MCF 10A (cell line): ENCODE data around the gene M1AP. TPM values are rescaled to one million over a fixed set of nuclear protein-coding genes. Genes with fewer than 3 reads are reported as not detected.

Experiments
- BruUV-seq: library from RNA; stranded (reverse); fragments of 400-500 nt; replicated peaks from 2 replicates; lab custom pipeline; 2021; lab: Mats Ljungman, UMichigan
- CTCF ChIA-PET: fragments of 300-600 bp; sonication (Branson Sonifier 250); formaldehyde crosslinking; extraction: SDS; loops from one replicate; lab custom pipeline; 2021; ENCODE audit warnings: antibody characterized with exemption, inconsistent platforms; lab: Yijun Ruan, JAX
- POLR2A ChIA-PET: fragments of 300-600, 350-650 bp; sonication (Branson Sonifier 250); formaldehyde crosslinking; extraction: SDS; loops from one replicate; lab custom pipeline; 2020; ENCODE audit warnings: antibody characterized with exemption, inconsistent platforms; lab: Yijun Ruan, JAX
- DNase-seq: peaks from one replicate; pipeline ENCODE4 v3.0.0-alpha.2; 2018; ENCODE audit not compliant: unreplicated experiment
- H3K27ac Mint-ChIP-seq: one replicate; pipeline ENCODE4 v1.8.0; 2022; ENCODE audit warnings: mild to moderate bottlenecking, low read depth, mixed read lengths; ENCODE audit not compliant: unreplicated experiment
- H3K27me3 Mint-ChIP-seq: one replicate; pipeline ENCODE4 v1.8.0; 2022; ENCODE audit warnings: mixed read lengths; ENCODE audit not compliant: insufficient read depth, unreplicated experiment
- H3K36me3 Mint-ChIP-seq: one replicate; pipeline ENCODE4 v1.8.0; 2022; ENCODE audit warnings: mild to moderate bottlenecking, moderate library complexity, mixed read lengths; ENCODE audit not compliant: insufficient read depth, unreplicated experiment
- H3K4me1 Mint-ChIP-seq: one replicate; pipeline ENCODE4 v1.8.0; 2022; ENCODE audit warnings: mixed read lengths; ENCODE audit not compliant: insufficient read depth, unreplicated experiment
- H3K4me3 Mint-ChIP-seq: one replicate; pipeline ENCODE4 v1.8.0; 2022; ENCODE audit warnings: mild to moderate bottlenecking, moderate library complexity, mixed read lengths; ENCODE audit not compliant: unreplicated experiment
- H3K9me3 Mint-ChIP-seq: one replicate; pipeline ENCODE4 v1.8.0; 2022; ENCODE audit warnings: mixed read lengths; ENCODE audit not compliant: unreplicated experiment
- CTCF ChIP-seq: fragments of 200-600 bp; IDR thresholded peaks from one replicate; pipeline ENCODE4 v1.8.0; 2022; ENCODE audit warnings: antibody characterized with exemption, mild to moderate bottlenecking; ENCODE audit not compliant: unreplicated experiment
- intact Hi-C: fragments of 100-400 bp; cut with micrococcal nuclease; formaldehyde crosslinking; loops from 2 replicates; pipeline ENCODE4 v1.14.1; 2022
- total RNA-seq: library from RNA; stranded (reverse); gene quantifications from 2 replicates; pipeline ENCODE4 v1.2.3, GENCODE V29; 2022

Gene M1AP
- total RNA-seq, 1 experiment from 2014 or later: not detected

GRCh38 chr2:74671479-74671878 lies 23.3 kb upstream of the M1AP start:
- ChIA-PET POLR2A (no interaction called here), CTCF (interaction anchor here (1.6 kb wide), 1 partner anchor 204 kb away, joined by 3 read pairs; no protein-coding TSS in a partner anchor)
- H3K9me3 Mint-ChIP-seq: no peaks in the 10 kb centered on the region
- no peaks in the 10 kb centered on the region for H3K27me3 Mint-ChIP-seq
- no peak overlapping the region for H3K4me3 Mint-ChIP-seq
- no peak for TF ChIP-seq CTCF
- peak; percentile 55 for DNase-seq
- no TSS peak for BruUV-seq
- peaks cover 8% of the 10 kb centered on the region for H3K4me1 Mint-ChIP-seq
- intact Hi-C loops: no loop called here
- no peak overlapping the region for H3K27ac Mint-ChIP-seq
- no peaks in the 10 kb centered on the region for H3K36me3 Mint-ChIP-seq

GRCh38 chr2:74670263-74670662 lies 22.1 kb upstream of the M1AP start:
- Mint-ChIP-seq H3K4me1 (peaks cover 8% of the 10 kb centered on the region), H3K9me3 (no peaks in the 10 kb centered on the region), H3K27ac (no peak overlapping the region), H3K27me3 (no peaks in the 10 kb centered on the region), H3K36me3 (no peaks in the 10 kb centered on the region), H3K4me3 (no peak overlapping the region)
- TF ChIP-seq CTCF: no peak
- BruUV-seq: no TSS peak
- ChIA-PET POLR2A (no interaction called here), CTCF (interaction anchor here (0.7 kb wide), 1 partner anchor 169 kb away, joined by 4 read pairs; no protein-coding TSS in a partner anchor)
- intact Hi-C loops: no loop called here
- no peak for DNase-seq

GRCh38 chr2:74668087-74668486 lies 20.0 kb upstream of the M1AP start:
- no peak for TF ChIP-seq CTCF
- no peaks in the 10 kb centered on the region for H3K36me3 Mint-ChIP-seq
- H3K27me3 Mint-ChIP-seq: no peaks in the 10 kb centered on the region
- H3K27ac Mint-ChIP-seq: no peak overlapping the region
- ChIA-PET POLR2A (no interaction called here), CTCF (interaction anchor here (0.6 to 0.8 kb wide), 3 partner anchors 11 to 396 kb away, joined by 3 read pairs; no protein-coding TSS in a partner anchor)
- DNase-seq: no peak
- no TSS peak for BruUV-seq
- H3K9me3 Mint-ChIP-seq: no peaks in the 10 kb centered on the region
- no peak overlapping the region for H3K4me3 Mint-ChIP-seq
- intact Hi-C loops: no loop called here
- peaks cover 8% of the 10 kb centered on the region for H3K4me1 Mint-ChIP-seq

GRCh38 chr2:74659462-74659861 lies 11.3 kb upstream of the M1AP start:
- DNase-seq: no peak
- Mint-ChIP-seq H3K27ac (no peak overlapping the region), H3K4me3 (no peak overlapping the region), H3K4me1 (peaks cover 12% of the 10 kb centered on the region), H3K9me3 (no peaks in the 10 kb centered on the region), H3K36me3 (no peaks in the 10 kb centered on the region), H3K27me3 (no peaks in the 10 kb centered on the region)
- intact Hi-C loops: no loop called here
- CTCF ChIA-PET: no interaction called here
- POLR2A ChIA-PET: no interaction called here
- no peak for TF ChIP-seq CTCF
- BruUV-seq: no TSS peak
